NCI-H1105 treated with DMSO at 0.1 percent for 48 hours (cell line): Measurements from ENCODE around the gene SHBG.

Experiments
- DNase-seq: peaks from one replicate; lab custom pipeline; 2025; lab: John Stamatoyannopoulos, UW

SHBG gene

DNA sequence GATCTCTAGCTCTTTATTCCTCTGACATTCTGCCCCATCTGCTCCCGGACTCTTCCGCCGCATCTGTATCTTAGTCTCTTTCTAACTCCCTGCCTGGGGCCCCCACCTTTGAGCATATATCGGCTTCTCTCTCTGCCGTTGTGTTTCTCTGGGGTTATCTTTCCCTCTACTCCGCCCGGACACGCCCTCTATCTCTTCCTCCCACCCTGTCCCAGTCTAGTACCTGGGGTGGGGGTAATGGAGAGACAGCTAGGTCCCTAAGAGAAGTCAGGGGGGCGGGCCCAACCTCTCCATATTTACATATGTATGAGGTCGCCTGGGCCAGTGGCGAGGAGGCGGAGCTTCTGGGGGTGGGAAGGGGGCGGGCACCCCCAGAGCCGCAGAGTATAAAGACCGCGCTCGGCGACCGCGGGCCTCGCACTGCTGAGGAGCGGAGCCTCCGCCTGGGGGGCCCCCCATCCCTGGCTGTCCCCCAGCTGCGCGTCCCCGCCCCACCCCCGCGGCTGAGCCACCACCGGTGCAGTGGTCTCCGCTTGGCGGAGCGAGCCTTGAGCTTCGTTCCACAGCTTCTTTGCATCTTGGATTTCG lies 20.7 kb downstream of the SHBG start, which contains the start of gene ATP1B2:
Gene ATP1B2 (plus strand): TSS at position 418 of the 588 bp plus-strand sequence. CDS start 593 bp downstream, outside the sequence.
- DNase-seq, result peak; percentile 60

DNA sequence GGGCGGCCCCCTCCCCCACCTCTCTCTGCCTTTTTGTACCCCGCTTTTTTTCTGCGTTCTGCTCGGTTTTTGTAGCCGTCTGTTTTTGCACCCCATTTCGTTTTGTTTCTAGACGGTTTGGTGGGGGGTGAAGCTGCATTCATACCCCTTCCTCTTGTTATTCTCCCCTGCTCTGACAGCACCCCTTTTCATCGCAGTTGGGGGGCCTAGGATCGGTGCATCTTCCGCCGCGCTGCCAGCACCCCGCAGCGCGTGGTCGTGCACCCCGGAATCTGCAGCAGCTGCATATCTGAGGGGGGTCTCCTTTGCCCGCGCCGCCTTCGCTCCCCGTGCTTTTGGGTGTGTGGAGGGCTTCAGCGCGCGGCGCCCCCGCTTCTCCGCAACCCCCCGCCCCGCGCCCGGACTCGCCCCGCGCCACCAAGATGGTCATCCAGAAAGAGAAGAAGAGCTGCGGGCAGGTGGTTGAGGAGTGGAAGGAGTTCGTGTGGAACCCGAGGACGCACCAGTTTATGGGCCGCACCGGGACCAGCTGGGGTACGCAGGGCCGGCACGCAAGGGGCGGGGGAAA lies 21.2 kb downstream of the SHBG start:
- DNase-seq, result no peak

DNA sequence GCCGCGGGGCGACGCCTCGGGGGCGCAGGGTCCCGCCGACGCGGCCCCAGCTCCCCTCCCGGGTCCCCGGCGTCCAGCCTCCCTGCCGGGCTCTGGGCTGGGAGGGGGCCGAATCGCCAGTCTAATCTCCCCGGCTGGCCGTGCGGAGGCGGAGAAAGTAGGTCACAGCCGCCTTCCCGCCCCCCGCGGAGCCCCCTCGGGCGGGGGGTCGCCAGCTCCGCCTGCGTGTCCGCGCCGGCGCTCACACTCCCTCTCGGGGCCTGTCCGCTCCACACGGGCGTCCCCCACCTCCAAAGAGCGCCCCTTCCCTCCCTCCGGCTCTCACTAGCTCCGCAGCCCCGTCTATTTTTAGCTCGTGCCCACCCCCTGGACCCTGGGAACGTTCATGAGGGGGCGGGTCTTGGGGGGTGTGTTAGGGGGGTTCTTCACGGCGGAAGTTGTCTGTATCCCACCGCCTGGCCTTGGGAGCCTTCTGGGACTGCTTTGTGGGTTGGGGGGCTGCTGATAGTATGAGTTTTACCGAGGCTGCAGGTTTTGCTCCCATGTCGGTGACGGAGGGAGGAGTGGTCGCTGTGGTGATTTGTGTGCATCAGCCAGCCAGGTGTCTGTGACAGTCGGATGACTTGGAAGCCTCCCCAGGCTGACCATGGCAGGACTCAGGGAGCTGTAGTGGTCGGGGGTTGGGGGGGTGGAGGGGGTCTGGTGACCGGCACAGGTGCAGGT lies 21.9 kb downstream of the SHBG start:
- peak; percentile 26 for DNase-seq

DNA sequence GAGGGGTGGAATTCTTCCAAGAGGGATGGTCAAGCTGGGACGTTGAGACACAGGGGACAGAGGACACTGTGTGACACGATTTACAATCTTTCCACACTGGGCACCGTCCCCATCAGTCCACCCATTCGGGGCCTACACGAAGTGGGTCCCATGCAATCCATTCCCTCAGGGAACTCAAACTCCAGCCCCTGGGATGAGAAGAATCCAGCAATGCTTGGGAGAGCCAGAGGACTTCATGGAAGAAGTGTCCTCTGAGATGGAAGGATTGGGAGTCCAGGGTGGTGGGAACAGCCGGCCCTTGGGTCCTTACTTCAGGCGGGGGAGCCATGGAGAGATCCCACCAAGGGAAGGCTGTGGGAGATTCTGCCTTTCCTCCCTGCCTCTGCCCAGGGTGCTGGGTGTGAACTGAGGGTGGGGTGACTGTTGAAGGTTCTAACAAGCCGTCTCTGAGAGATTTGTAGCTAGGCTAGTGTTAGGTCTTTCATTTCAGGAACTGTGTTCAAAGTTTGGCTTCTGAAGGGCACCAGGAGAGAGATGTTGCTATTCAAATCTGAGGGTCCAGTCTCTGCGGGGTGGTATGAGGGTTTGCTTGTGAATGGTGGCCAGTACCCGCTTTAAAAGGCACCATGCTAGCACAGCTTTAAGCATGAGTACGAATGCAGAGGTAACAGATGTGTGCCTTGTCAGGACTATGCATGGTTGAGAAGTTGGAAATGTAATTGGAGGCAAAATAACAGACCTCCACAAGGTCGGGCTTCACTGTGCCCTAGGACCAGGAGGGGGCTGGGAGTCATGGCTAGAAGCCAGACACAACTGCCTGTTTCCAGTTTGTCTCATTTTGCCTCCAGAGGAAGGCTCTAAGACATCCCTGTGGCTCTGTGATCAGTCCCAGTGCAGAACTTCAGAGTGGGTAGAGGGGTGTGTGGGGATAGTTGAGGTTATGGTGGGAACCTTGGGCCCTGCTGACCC lies 22.7 kb downstream of the SHBG start:
- DNase-seq, result no peak

DNA sequence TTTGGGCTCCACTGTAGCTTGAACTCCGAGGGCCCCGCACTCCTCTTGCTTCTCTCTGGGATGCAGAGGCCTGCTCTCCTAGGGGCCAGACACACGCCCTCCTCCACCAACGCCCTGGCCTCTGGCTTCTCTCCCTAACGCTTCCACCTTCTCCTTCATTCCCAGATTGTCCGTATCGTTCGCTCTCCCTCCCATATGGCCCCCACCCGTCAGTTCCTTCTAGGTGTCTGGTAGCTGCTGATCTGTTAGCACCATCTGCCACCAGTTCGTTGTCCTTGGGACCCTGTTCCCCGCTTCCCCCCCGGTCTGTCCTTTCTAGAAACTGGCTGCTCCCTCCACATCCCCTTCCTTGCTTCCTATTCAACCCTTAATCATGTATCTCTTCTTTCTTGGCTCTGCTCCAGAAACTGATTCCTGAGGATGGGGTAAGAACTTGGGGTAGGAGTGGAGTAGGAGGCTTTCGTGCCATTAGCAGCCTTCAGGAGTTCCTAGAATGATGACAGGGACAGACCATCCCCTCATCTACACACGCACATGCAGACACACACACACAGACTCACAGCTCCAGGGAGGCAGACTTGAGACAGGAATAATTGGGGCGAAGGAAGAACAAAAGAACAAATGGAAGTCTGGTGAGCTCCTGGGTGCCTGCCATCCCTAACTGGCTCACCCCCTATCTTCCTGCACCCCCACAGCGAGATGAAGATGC lies 25.1 kb downstream of the SHBG start:
- DNase-seq, result no peak

DNA sequence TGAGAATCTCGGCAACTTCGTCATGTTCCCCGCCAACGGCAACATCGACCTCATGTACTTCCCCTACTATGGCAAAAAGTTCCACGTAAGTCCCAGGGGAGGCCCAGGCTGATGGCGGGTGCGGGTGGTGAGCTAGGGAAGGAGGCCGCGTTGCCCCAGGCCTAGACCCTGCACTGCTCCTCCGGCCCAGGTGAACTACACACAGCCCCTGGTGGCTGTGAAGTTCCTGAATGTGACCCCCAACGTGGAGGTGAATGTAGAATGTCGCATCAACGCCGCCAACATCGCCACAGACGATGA lies 25.6 kb downstream of the SHBG start:
- no peak for DNase-seq

DNA sequence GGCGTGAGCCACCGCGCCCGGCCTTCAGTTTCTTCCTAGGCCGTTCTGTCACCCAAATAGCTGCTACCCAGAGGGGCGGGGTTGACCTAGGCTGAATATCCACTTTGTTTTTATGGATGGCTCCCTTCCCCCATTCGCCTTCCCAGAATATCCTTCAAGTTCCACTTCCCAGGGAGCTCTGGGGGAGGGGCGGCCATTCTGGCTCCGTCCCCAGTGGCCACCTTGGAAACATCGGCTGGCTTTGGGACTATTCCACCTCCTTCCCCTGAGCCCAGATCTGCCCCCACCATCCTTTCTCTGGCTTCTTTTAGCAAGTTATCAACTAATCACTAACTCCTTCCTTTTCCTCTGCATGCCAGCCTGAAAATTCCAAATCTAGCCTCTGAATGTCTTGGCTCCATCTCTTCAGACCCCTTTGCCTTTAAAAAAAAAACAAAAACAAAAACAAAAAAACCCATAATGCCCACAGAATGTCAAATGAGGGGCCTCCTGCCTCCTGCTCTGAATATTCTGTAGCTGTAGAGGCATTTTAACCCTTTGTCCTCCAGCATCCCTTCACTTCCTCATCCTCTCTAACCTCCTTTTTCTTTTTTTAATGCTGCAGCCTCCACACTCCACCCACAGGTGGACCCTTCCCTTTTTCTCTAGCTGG lies 27.1 kb downstream of the SHBG start:
- DNase-seq, result no peak

DNA sequence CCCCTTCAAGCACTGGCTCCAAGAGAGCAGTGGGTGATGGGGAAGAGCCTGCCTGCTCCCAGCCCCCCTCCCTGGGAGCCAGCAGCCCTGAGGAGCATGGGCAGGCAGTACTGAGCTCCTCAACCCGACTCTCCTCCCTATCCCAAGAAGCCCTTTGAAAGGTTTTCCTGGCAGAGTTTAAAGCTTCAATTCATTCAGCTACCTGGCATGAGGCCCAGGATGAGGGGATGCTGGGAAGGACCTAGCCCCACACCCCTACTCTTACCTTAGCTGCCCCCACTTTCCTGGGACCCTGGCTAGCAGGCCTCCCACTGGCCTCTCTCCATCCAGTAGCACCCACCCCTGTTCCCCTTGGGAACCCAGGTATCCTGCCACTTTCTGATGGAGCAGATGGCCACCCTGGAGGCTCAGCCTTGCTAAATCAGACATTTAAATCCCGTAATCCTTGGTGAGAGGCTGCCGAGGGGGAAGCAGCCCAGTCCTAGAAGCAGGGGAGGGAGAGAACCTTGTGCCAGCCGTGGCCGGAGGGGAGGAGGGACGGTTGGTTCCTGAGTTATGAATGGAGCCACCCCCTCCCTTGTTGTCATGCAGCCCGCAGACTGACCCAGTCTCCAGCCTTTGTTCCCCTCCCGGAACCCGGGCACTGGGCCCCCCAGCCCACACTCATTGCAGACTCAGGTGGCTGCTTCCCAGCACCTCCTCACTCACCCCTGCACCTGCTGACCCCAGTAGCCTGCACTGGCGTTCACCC lies 37.9 kb downstream of the SHBG start:
- DNase-seq, result no peak

DNA sequence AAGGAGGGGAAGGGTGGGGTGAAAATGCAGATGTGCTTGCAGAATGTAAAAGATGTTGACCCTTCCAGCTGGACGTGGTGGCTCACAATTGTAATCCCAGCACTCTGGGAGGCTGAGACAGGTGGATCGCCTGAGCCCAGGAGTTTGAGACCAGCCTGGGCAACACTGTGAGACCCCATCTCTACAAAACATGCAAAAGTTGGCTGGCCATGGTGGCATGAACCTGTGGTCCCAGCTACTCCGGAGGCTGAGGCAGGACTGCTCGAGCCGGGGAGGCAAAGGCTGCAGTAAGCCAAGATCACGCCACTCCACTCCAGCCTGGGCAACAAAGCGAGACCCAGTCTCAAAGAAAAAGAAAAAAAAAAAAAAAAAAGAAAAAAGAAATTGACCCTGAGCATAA lies 38.5 kb downstream of the SHBG start:
- DNase-seq, result no peak

DNA sequence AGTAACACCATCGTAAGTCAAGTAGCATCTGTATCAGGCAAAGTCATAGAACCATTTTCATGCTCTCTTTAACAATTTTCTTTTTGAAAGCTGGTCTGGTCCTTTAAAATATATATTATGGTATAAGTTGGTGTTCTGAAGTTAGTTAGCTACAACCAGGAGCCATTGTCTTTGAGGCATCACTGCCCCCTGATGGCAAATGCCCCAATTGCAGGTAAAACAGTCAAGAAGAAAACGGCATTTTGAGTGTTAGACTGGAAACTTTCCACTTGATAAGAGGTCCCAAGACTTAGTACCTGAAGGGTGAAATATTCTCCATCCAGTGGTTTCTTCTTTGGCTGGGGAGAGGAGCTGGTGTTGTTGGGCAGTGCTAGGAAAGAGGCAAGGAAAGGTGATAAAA lies 43.3 kb downstream of the SHBG start:
- no peak for DNase-seq

DNA sequence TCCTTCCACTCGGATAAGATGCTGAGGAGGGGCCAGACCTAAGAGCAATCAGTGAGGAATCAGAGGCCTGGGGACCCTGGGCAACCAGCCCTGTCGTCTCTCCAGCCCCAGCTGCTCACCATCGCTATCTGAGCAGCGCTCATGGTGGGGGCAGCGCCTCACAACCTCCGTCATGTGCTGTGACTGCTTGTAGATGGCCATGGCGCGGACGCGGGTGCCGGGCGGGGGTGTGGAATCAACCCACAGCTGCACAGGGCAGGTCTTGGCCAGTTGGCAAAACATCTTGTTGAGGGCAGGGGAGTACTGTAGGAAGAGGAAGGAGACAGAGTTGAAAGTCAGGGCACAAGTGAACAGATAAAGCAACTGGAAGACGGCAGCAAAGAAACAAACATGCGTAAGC lies 45.0 kb downstream of the SHBG start:
- DNase-seq, result no peak

DNA sequence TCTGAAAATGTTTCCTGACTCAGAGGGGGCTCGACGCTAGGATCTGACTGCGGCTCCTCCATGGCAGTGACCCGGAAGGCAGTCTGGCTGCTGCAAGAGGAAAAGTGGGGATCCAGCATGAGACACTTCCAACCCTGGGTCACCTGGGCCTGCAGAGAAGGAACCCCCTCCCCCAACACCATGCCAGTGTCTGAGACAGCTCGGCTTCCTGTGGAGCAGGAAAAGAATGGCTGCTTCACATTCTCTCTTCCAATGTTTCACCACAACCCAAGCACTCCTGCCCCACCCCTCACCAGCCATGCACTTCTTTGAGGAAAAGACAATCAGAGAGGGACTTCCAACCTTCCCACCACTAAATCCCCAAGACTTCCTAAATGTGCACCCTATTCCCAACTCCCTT lies 46.6 kb downstream of the SHBG start:
- DNase-seq, result no peak

DNA sequence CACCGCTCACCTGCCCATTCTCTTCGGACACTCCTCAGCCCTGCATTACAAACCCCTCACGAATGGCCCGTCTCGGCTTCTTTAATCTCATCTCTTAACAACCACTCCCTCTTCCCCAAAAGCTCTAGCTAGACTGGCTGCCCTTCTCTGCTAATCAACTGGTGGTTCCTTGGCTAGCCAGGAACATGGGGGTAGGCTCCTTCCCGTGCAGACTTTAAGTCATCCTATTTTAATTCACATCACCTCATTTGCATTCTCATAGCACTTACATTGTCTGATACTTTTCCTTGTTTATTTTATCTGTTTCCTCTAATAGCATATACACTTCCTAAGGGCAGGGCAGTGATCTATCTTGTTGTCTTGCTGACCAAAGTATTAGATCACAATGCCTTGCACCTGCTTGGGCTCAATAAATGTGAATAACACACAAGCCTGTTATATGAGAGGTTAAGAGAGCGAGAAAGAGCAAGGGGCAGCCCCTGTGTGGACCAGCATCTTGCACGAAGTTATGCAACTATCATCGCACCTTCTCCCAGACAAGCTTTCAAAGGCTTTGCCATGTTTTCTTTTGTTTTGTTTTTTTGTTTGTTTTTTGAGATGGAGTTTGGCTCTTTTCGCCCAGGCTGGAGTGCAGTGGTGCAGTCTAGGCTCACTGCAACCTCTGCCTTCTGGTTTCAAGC lies 47.6 kb downstream of the SHBG start:
- no peak for DNase-seq
